GM21528 (cell line): ENCODE results near the gene RETREG3.
"Not testable (repeated sequence)": the region's sequence is repeated elsewhere in the genome, so short reads cannot be mapped to it uniquely, and the experiment has no call there.

Experiments
- ATAC-seq: cut with Tn5 transposase; IDR thresholded peaks from one replicate; pipeline ENCODE4 v1.9.1; 2021; ENCODE audit warnings: mild to moderate bottlenecking, moderate library complexity; ENCODE audit not compliant: unreplicated experiment, low FRiP score

The RETREG3 gene

DNA sequence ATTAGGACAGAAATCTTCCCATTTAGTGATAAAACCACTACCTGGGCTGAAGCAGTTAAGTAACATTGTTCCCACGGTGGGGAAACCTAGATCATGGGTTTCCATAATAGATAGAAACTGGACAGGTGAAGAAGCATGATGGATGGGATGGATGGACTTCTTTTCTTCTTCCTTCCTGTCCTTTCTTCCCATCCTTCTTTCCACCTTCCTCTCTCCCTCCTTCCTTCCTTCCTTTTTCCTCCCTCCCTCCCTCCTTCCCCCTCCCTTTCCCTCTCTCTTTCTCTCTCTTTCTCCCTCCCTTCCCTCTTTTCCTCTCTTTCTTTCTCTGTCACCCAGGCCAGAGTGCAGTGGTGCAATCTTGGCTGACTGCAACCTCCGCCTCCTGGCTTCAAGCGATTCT is 34.7 kb downstream of the RETREG3 start:
- ATAC-seq, result no peak

GRCh38 chr17:42573095-42573494 is 36.1 kb downstream of the RETREG3 start:
- ATAC-seq, result no peak

- no peak for ATAC-seq
These were observed 37.5 kb downstream of the RETREG3 start for GRCh38 chr17:42571435-42572225.

- no peak for ATAC-seq
These were observed 40.6 kb downstream of the RETREG3 start for GRCh38 chr17:42568341-42569111.

DNA sequence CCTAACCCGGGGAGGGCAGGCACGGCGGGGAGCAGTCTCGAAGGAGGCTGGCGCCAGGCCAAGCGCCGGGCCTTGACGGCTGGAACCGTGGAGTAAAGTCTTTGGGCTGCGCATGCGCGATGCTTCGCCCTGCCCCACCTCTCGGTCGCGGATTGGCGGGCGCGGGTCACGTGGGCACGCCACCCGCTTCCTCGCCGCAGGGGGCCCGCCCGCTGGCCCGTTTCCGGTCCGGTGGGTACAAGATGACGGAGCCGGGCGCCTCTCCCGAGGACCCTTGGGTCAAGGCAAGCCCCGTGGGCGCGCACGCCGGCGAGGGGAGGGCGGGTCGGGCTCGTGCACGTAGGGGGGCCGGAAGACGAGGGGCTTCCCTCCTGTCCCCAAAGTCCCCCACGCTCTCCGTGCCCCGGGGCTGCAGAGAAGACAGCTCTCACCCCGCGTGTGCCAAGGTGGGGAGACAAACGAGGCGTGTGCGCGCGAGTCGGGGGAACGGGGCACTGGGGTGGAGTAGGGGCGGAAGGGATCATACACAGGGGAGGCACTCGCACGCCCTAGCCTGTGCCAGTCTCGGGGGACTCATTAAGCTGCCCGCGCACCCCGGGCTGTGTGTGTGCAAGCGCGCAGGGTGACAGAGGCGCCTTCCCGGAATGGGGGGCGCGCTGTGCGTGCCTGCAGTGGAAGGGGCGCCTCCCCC is 42.1 kb downstream of the RETREG3 start, which contains the start of gene MLX:
Gene MLX, plus strand, starts transcription at position 218 of the 691 bp plus-strand sequence. Its CDS starts 25 bp downstream, at position 243.
- peak; percentile 58 for ATAC-seq

GRCh38 chr17:42566215-42566882 is 42.8 kb downstream of the RETREG3 start:
- no peak for ATAC-seq

GRCh38 chr17:42565523-42566214 is 43.5 kb downstream of the RETREG3 start:
- ATAC-seq, result no peak

DNA sequence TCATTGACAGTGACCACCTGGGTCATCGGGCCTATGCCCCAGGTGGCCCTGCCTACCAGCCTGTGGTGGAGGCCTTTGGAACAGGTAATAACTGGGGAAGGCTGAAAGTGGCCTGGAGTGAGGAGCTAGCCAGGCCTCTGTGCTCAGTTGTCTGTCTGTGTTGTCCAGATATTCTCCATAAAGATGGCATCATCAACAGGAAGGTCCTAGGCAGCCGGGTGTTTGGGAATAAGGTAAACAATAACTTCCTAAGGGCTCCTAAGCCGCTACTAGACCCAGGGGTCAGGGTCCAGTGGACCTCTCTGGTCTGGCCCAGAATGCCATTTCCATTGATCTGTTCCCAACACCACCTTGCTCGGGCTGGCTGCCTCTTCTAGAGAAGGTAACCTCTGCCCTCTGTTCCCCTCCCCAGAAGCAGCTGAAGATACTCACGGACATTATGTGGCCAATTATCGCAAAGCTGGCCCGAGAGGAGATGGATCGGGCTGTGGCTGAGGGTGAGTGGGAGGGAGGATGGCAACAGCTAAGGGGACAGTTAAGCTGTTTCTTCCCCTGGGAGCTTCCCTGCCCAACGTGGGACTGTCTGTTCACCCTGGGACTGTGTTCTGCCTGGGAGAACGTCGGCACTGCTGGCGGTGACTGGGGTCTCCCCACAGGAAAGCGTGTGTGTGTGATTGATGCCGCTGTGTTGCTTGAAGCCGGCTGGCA is 44.2 kb downstream of the RETREG3 start:
- ATAC-seq, result no peak

GRCh38 chr17:42563950-42564349 is 45.2 kb downstream of the RETREG3 start:
- no peak for ATAC-seq

DNA sequence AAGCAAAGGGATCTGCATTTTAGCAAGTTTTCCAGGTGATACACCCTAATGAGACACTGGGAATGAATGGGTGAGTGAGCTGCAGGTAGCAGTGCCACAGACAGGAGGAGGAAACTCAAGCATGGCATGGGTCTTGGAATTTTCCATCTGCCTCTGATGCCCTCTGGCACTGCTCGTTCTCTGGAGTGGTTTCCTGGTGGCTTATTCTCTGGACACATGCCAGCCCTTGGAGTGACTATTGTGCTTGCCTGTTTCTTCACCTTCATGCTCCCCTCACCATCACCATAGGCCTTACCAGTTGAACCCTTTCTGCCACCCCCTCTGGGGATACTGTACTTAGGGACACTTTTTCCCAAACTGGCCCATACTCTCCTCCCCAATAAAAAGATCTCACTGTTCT is 45.6 kb downstream of the RETREG3 start:
- no peak for ATAC-seq

DNA sequence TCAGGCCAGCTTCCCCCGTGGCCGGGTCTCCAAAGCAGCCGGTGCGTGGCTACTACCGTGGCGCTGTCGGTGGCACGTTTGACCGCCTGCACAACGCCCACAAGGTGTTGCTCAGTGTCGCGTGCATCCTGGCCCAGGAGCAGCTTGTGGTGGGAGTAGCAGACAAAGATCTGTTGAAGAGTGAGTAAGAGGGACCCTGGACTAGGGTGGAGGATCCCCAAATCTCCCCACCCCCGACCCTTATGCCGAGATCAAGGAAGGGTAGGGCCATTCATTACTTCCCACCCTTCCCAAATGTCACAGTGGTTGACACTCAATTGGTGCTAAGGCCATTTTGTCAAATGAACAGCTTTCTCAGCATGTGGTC is 46.0 kb downstream of the RETREG3 start:
- ATAC-seq, result no peak

GRCh38 chr17:42562388-42563142 is 46.6 kb downstream of the RETREG3 start:
- ATAC-seq, result no peak

GRCh38 chr17:42561897-42562387 is 47.2 kb downstream of the RETREG3 start, which contains the start of gene COASY:
Gene COASY, plus strand, starts transcription at chr17:42562148. Its CDS starts 475 bp downstream, at chr17:42562623.
- ATAC-seq, result no peak

DNA sequence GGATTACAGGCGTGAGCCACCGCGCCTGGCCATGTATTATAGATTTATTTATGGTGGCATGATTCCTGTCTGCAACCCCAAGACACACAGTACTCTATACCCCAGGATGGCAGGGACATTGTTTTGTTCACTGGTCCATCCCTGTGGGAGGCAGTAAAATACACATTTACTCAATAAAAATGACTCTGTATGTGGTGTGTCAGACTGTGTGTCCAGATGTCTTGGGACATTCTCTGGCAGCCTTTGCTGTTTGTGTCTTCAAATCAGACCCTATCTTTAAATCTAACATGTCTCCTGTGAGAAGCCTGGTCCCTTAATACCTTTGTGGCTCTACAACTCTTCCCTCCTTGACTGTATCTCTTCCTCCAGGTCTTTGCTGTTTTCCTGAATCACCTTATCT is 48.9 kb downstream of the RETREG3 start:
- no peak for ATAC-seq

DNA sequence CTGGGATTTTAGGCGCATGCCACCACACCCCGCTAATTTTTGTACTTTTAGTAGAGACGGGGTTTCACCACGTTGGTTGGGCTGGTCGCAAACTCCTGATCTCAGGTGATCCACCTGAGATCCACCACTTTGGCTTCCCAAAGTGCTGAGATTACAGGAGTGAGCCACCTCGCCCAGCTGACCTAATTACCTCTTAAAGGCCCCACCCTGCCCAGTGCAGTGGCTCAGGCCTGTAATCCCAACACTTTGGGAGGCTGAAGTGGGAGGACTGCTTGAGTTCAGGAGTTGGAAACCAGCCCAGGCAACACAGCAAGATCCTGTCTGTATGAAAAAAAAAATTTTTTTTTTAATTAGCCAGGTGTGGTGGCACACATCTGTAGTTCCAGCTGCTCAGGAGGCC is 50.1 kb downstream of the RETREG3 start:
- no peak for ATAC-seq

GRCh38 chr17:42555961-42556617 is 53.1 kb downstream of the RETREG3 start:
- not testable (repeated sequence) for ATAC-seq

DNA sequence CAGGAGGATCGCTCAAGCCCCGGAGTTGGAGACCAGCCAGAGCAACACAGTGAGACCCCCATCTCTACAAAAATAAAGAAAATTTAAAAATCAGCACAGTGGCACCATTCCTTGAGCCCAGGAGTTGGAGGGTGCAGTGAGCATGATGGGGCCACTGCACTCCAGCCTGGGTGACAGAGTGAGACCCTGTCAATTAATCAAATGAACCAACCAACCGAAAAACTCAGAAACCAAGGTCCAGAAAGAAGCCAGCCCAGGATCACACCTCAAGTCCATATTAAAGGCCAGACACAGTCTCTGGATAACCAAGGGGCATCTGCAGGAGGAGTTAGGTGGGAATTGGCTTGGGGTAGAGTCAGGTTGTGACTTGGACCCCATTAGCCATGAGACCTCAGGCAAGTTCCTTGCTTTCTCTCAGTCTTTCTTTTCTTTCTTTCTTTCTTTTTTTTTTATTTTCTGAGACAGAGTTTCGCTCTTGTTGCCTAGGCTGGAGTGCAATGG is 54.0 kb downstream of the RETREG3 start:
- no peak for ATAC-seq
